GM23338 (cell line): ENCODE data around the gene SPRY4.

Experiments
- CREB1 ChIP-seq: fragments of 250-450 bp; sonication (Bioruptor Pico); IDR thresholded peaks from 2 replicates; pipeline ENCODE4 v1.5.0; 2020; ENCODE audit warnings: low read depth, mild to moderate bottlenecking, moderate library complexity
- CTCF ChIP-seq, 2 experiments: fragments of 200-600 bp in 1 of 2; sonication (generic) in 1 of 2; conservative IDR thresholded peaks; 2 replicates each; pipeline versions ENCODE4 v1.5.1 to v1.6.1; 2016 to 2017; ENCODE audit warnings: antibody characterized with exemption in 2 of 2, low read depth in 2 of 2, mild to moderate bottlenecking in 2 of 2, moderate library complexity in 1 of 2
- ETS1 ChIP-seq: IDR thresholded peaks from 2 replicates; pipeline ENCODE4 v1.6.1; 2016; ENCODE audit warnings: antibody characterized with exemption
- EZH2 ChIP-seq: fragments of 200-600 bp; sonication (generic); IDR thresholded peaks from one replicate; pipeline ENCODE4 v1.8.0; 2017; ENCODE audit warnings: antibody characterized with exemption, mild to moderate bottlenecking, low read depth; ENCODE audit not compliant: unreplicated experiment
- NANOG ChIP-seq: IDR thresholded peaks from 2 replicates; pipeline ENCODE4 v1.6.1; 2016; ENCODE audit warnings: antibody characterized with exemption, borderline replicate concordance
- POLR2AphosphoS5 ChIP-seq: IDR thresholded peaks from 2 replicates; pipeline ENCODE4 v1.6.1; 2016; ENCODE audit warnings: antibody characterized with exemption, low read depth
- REST ChIP-seq: IDR thresholded peaks from one replicate; pipeline ENCODE4 v1.6.1; 2018; ENCODE audit warnings: antibody characterized with exemption; ENCODE audit not compliant: unreplicated experiment
- ZNF331 ChIP-seq: fragments of 250-450 bp; sonication (Bioruptor Pico); IDR thresholded peaks from 2 replicates; pipeline ENCODE4 v1.5.0; 2020; ENCODE audit warnings: low read depth, mild to moderate bottlenecking, moderate library complexity

DNA sequence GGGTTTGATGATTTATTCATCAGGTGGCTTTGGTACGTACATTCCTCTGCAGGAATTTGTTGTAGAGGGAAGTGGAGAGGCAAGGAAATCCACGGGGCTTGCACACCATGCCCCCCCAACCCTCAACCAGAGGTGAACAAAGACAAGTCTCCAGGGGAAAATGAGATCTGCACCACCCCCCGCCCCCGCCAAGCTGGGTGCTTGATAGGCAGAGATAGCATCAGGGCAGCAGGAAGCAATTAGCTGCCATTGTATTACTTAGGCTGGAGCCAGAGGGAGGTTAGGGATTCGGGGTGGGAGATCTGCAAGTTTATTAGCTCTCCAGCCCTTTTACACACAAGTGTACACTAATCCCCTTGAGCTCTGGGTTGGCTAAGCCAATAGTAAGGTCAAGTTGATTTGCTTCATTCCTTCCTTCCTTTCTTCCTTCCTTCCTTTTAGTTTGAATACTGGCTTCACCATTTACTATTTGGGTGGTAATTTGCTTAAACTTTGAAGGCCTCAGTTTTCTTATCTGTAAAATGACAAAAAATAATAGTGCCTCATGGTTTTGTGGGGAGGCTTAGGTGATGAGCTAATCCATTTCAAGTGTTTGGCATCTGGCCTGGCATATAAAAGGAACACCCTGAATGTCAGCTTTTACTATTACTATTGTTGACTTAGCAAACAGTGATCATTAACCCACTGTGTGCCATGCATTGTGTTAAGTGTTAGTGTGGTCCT is 34.1 kb downstream of the SPRY4 start:
- TF ChIP-seq EZH2 (no peak), CTCF (conservative IDR thresholded peaks at IDR 0.05; ENCODE audit: low read depth in 2 of 2) (no peak), POLR2AphosphoS5 (no peak), REST (no peak), ZNF331 (CRISPR knock-in tag) (no peak), ETS1 (no peak), CREB1 (CRISPR knock-in tag) (no peak), NANOG (no peak)
